ENCODE measurements around the gene TTC9. TPM values are rescaled to one million over a fixed set of nuclear protein-coding genes. Genes with fewer than 3 reads are reported as not detected.

TTC9 gene
- total RNA-seq (2022; extraction: Qiagen RNA extraction) = 3.0 to 3.8 TPM (median 3.2 TPM) in 5 replicates

DNA sequence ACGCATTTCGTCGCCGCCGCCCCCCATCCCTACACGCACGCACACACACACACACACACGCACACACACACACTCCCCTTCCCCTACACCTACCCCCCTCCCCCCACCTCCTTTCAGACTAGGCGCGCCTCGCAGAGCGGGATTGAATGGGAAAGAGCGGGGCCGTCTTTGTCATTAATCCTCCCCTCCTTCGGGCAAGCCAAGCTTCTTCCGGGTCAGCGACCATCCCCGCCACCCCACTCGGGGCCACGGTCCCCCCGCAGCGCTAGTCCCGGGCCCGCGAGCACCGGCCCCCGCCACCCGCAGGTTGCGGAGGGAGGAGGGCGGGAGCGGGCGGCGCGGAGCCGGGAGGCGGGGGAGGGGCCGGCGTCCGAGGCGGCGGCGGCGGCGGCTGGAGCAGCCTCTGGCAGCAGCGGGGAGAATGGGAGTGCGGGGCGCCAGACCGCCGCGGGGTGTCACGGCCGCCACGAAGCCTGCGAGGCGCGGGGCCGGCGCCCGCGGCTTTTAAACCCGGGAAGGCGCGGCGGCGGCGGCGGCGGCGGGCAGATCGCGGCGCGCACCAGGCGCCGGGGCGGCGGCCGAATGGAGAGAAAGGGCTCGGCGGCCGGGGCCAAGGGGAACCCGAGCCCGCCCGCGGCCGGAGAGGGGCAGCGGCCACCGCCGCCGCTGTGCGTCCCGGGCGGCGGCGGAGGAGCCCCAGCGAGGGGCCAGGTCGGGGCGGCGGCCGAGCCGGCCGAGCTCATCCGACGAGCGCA, at the start of gene TTC9:
Gene TTC9, plus strand, starts transcription at position 369 of the 755 bp plus-strand sequence. Its CDS starts 214 bp downstream, at position 583.

DNA sequence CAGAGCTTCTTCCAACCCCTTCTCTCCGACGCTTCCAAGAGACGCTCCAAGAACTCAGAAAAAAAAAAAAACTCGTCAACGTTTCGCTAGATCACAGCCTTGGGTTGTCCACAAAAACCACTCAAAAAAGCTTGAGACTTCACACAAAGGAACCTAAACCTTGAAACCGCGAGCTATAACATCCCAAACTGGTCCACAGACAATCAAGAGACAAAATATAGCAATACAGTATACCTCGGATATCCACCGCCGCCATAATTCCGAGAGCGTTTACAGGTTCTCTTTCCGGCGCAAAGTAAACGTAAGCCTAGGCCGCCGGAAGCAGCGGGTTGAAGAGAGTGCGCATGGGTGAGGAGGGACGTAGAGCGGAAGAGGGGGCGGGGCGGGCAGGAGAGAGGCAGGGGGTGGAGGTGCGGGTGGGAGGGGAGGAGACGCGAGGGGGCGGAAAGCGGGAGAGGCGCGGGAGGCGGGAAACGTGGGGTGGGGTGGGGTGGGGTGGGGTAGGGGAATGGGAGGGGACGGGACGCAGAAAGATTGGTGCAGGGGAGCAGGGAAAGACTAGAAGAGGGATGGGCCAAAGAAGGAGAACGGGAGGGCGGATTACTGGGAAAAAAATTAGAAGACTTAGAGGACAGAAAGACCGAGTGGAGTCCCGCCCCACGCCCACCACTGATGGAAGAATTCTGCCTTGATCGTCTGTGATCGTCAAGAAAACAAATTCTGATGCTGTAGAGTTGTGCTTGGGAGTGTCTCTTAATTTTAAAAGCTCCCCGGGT, 41.1 kb upstream of the TTC9 start, which contains the start of gene MED6:
Gene MED6, minus strand, starts transcription at position 274 of the 776 bp plus-strand sequence. Its CDS starts 18 bp downstream, at position 256.

Other genes with a start within 250 kb of the TTC9 start
- 6.6 to 10.8 TPM (median 9.6 TPM) in 5 replicates for gene SYNJ2BP, start 224.8 kb upstream of the TTC9 start, total RNA-seq (2022; extraction: Qiagen RNA extraction)
- gene ADAM21, start 189.7 kb upstream of the TTC9 start, total RNA-seq (2022; extraction: Qiagen RNA extraction) = 0.02 to 0.03 TPM in 2 of 5 replicates, not detected in the others
- gene ADAM20, start 106.9 kb upstream of the TTC9 start, total RNA-seq (2022; extraction: Qiagen RNA extraction) = 0.02 to 0.03 TPM in 2 of 5 replicates, not detected in the others
- gene MED6, start 41.3 kb upstream of the TTC9 start, total RNA-seq (2022; extraction: Qiagen RNA extraction) = 38.8 to 46.1 TPM (median 41.0 TPM) in 5 replicates
- 5.2 to 6.1 TPM (median 5.6 TPM) in 5 replicates for gene MAP3K9, start 167.6 kb downstream of the TTC9 start, total RNA-seq (2022; extraction: Qiagen RNA extraction)